22Rv1 (cell line): ENCODE measurements around the gene BET1.

Source experiments
- CTCF ChIP-seq: fragments of 450-650 bp; IDR thresholded peaks from 2 replicates; pipeline ENCODE4 v1.5.1; 2017; ENCODE audit warnings: mild to moderate bottlenecking
- ZFX ChIP-seq: fragments of 450-650 bp; IDR thresholded peaks from 2 replicates; pipeline ENCODE4 v1.6.1; 2017; ENCODE audit warnings: antibody characterized with exemption, borderline replicate concordance

DNA sequence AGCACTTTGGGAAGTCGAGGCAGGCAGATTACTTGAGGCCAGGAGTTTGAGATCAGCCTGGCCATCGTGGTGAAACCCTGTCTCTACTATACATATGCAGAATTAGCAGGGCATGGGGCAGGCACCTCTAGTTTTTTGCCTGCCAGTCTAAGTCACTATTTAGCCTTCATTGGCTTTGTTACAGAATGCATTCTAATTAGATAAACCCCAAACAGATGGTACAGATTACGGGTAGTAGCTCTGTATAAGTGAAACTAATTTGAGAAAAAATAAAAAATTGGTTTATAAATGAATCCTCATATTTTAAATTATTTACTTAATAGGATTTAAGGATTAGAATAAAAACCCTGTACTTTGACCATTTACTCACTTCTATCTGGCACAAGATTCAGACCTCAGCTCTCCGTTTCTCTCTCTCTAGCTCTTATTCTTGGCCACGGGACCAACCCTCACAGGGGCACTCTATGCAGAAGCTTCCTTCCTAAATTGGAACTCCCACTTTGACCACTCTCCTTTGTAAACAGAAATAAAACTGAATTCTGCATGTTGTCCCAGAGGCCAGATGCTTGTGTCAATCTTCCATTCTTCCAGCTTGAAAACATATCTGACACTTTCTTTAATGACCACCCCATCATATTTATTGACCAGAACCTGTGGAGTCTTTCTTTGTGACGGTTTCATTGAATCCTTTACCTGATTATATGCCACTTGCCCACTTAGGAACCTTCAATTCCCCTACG is 26.8 kb downstream of the BET1 start:
- no peak for TF ChIP-seq CTCF
- TF ChIP-seq ZFX = no peak
